A673 (cell line): ENCODE results near the gene JAK3. TPM values are rescaled to one million over a fixed set of nuclear protein-coding genes. Genes with fewer than 3 reads are reported as not detected.

Experiments
- BruUV-seq: library from RNA; stranded (reverse); fragments of 400-500 nt; replicated peaks from 2 replicates; lab custom pipeline; 2021; lab: Mats Ljungman, UMichigan
- CTCF ChIA-PET: fragments of 300-600 bp; sonication (Branson Sonifier 250); formaldehyde crosslinking; loops from one replicate; lab custom pipeline; 2022; ENCODE audit warnings: antibody characterized with exemption; lab: Charles Lee
- POLR2A ChIA-PET: fragments of 300-600 bp; sonication (Branson Sonifier 250); formaldehyde crosslinking; loops from one replicate; lab custom pipeline; 2022; ENCODE audit warnings: antibody characterized with exemption; ENCODE audit not compliant: low non-redundant PET; lab: Charles Lee
- DNase-seq: peaks from one replicate; pipeline ENCODE4 v3.0.0-alpha.2; 2015; ENCODE audit warnings: low spot score
- H3K27ac ChIP-seq: fragments of 200-600 bp; sonication (generic); 2 replicates; pipeline ENCODE4 v1.5.1; 2016; ENCODE audit warnings: mixed run types, low read depth, mild to moderate bottlenecking, mixed read lengths, antibody characterized with exemption, low read length; ENCODE audit not compliant: poor library complexity, severe bottlenecking
- H3K27me3 ChIP-seq: fragments of 200-600 bp; sonication (generic); replicated peaks from 2 replicates; pipeline ENCODE4 v1.6.1; 2017; ENCODE audit warnings: mixed run types, low read depth, mild to moderate bottlenecking, mixed read lengths, antibody characterized with exemption, low read length; ENCODE audit not compliant: insufficient read depth, poor library complexity
- H3K36me3 ChIP-seq: fragments of 200-600 bp; sonication (generic); 2 replicates; pipeline ENCODE4 v1.6.1; 2016; ENCODE audit warnings: mixed run types, mild to moderate bottlenecking, mixed read lengths, antibody characterized with exemption, low read length; ENCODE audit not compliant: insufficient read depth, poor library complexity, severe bottlenecking
- H3K4me1 ChIP-seq: fragments of 200-600 bp; sonication (generic); 2 replicates; pipeline ENCODE4 v1.6.1; 2017; ENCODE audit warnings: mixed run types, mild to moderate bottlenecking, mixed read lengths, antibody characterized with exemption, low read length; ENCODE audit not compliant: insufficient read depth, poor library complexity, severe bottlenecking
- H3K4me3 ChIP-seq: fragments of 200-600 bp; sonication (generic); 2 replicates; pipeline ENCODE4 v1.5.1; 2016; ENCODE audit warnings: low read depth, mixed run types, mild to moderate bottlenecking, mixed read lengths, low read length; ENCODE audit not compliant: poor library complexity, severe bottlenecking
- H3K9me3 ChIP-seq: fragments of 200-600 bp; sonication (generic); 2 replicates; pipeline ENCODE4 v1.6.1; 2016; ENCODE audit warnings: mixed run types, low read depth, mild to moderate bottlenecking, mixed read lengths, antibody characterized with exemption, low read length; ENCODE audit not compliant: poor library complexity, severe bottlenecking
- CTCF ChIP-seq: fragments of 300-800, 200-600 bp; sonication (generic); conservative IDR thresholded peaks from 2 replicates; pipeline ENCODE4 v1.5.1; 2017; ENCODE audit warnings: low read depth, mild to moderate bottlenecking, antibody characterized with exemption, low read length, moderate library complexity, mixed read lengths
- EZH2 ChIP-seq: fragments of 200-600 bp; sonication (generic); IDR thresholded peaks from 2 replicates; pipeline ENCODE4 v1.6.1; 2017; ENCODE audit warnings: borderline replicate concordance, low read depth, mild to moderate bottlenecking, mixed read lengths, antibody characterized with exemption, low read length; ENCODE audit not compliant: poor library complexity, severe bottlenecking
- intact Hi-C: fragments of 100-400 bp; cut with micrococcal nuclease; formaldehyde crosslinking; loops from one replicate; pipeline ENCODE4 v1.10.0; 2022; ENCODE audit not compliant: unreplicated experiment
- total RNA-seq: library from RNA; stranded (reverse); gene quantifications from 2 replicates; pipeline ENCODE4 v1.2.3, GENCODE V29; 2021

JAK3 gene
- total RNA-seq, 1 experiment from 2014 or later, result 2.5 TPM

GRCh38 chr19:17790059-17790780 is 57.6 kb downstream of the JAK3 start:
- Histone ChIP-seq H3K9me3 (no peaks in the 10 kb centered on the region), H3K27me3 (peaks cover 10% of the 10 kb centered on the region), H3K36me3 (no peaks in the 10 kb centered on the region), H3K27ac (no peak overlapping the region), H3K4me1 (peaks cover 25% of the 10 kb centered on the region), H3K4me3 (no peak overlapping the region)
- TF ChIP-seq CTCF (no peak), EZH2 (no peak)
- intact Hi-C loops, result loop anchor here (10.0 kb wide), 1 partner anchor 65 kb away; the partner anchor contains the start of gene RPL18A
- no TSS peak for BruUV-seq
- ChIA-PET POLR2A (no interaction called here), CTCF (no interaction called here)
- DNase-seq, result no peak

GRCh38 chr19:17788632-17789031 is 59.1 kb downstream of the JAK3 start:
- Histone ChIP-seq H3K27me3 (no peaks in the 10 kb centered on the region), H3K36me3 (no peaks in the 10 kb centered on the region), H3K27ac (no peak overlapping the region), H3K9me3 (no peaks in the 10 kb centered on the region), H3K4me3 (no peak overlapping the region), H3K4me1 (peaks cover 16% of the 10 kb centered on the region)
- ChIA-PET POLR2A (no interaction called here), CTCF (no interaction called here)
- no peak for DNase-seq
- intact Hi-C loops, result no loop called here
- BruUV-seq, result no TSS peak
- TF ChIP-seq CTCF (no peak), EZH2 (no peak)

GRCh38 chr19:17787274-17787913 is 60.4 kb downstream of the JAK3 start:
- ChIA-PET POLR2A (no interaction called here), CTCF (no interaction called here)
- Histone ChIP-seq H3K36me3 (no peaks in the 10 kb centered on the region), H3K27me3 (no peaks in the 10 kb centered on the region), H3K9me3 (no peaks in the 10 kb centered on the region), H3K4me3 (no peak overlapping the region), H3K4me1 (peaks cover 16% of the 10 kb centered on the region), H3K27ac (no peak overlapping the region)
- no peak for TF ChIP-seq CTCF
- TF ChIP-seq EZH2, result no peak
- intact Hi-C loops, result no loop called here
- no TSS peak for BruUV-seq
- no peak for DNase-seq
